DMS114 treated with DMSO at 0.1 percent for 48 hours (cell line): Measurements from ENCODE around the gene TLR10.
"Not testable (repeated sequence)": the region's sequence is repeated elsewhere in the genome, so short reads cannot be mapped to it uniquely, and the experiment has no call there.

Source experiments
- DNase-seq: peaks from one replicate; lab custom pipeline; 2025; ENCODE audit not compliant: unreplicated experiment; lab: John Stamatoyannopoulos, UW

The TLR10 gene

GRCh38 chr4:38768968-38769394, 13.8 kb downstream of the TLR10 start:
- DNase-seq = no peak

GRCh38 chr4:38766940-38767339, 15.8 kb downstream of the TLR10 start:
- DNase-seq = not testable (repeated sequence)

GRCh38 chr4:38765382-38765781, 17.4 kb downstream of the TLR10 start:
- DNase-seq = no peak

GRCh38 chr4:38764277-38764676, 18.5 kb downstream of the TLR10 start:
- no peak for DNase-seq

- no peak for DNase-seq
Measured at GRCh38 chr4:38762560-38762959, 20.2 kb downstream of the TLR10 start.

GRCh38 chr4:38759790-38760122, 23.0 kb downstream of the TLR10 start:
- DNase-seq = no peak

- DNase-seq = peak; percentile 14
Measured at GRCh38 chr4:38759113-38759789, 23.5 kb downstream of the TLR10 start.

- DNase-seq = no peak
Measured at GRCh38 chr4:38757945-38758600, 24.7 kb downstream of the TLR10 start.

GRCh38 chr4:38752941-38753806, 29.6 kb downstream of the TLR10 start:
- peak; percentile 15 for DNase-seq

- no peak for DNase-seq
Measured at GRCh38 chr4:38752372-38752940, 30.3 kb downstream of the TLR10 start.

- DNase-seq = no peak
Measured at GRCh38 chr4:38751341-38752010, 31.3 kb downstream of the TLR10 start.

- DNase-seq = no peak
Measured at GRCh38 chr4:38749336-38749735, 33.5 kb downstream of the TLR10 start.

GRCh38 chr4:38747629-38748028, 35.2 kb downstream of the TLR10 start:
- DNase-seq = no peak

- DNase-seq = no peak
Measured at GRCh38 chr4:38745881-38746280, 36.9 kb downstream of the TLR10 start.

- DNase-seq = no peak
Measured at GRCh38 chr4:38743866-38744265, 38.9 kb downstream of the TLR10 start.

- DNase-seq = no peak
Measured at GRCh38 chr4:38740303-38740702, 42.5 kb downstream of the TLR10 start.

- no peak for DNase-seq
Measured at GRCh38 chr4:38738940-38739803, 43.6 kb downstream of the TLR10 start.

GRCh38 chr4:38735870-38736269, 46.9 kb downstream of the TLR10 start:
- no peak for DNase-seq

- DNase-seq = no peak
Measured at GRCh38 chr4:38734911-38735310, 47.9 kb downstream of the TLR10 start.

- DNase-seq = no peak
Measured at GRCh38 chr4:38734446-38734845, 48.3 kb downstream of the TLR10 start.
